ENCODE results near the gene KCNJ1.

The KCNJ1 gene

DNA sequence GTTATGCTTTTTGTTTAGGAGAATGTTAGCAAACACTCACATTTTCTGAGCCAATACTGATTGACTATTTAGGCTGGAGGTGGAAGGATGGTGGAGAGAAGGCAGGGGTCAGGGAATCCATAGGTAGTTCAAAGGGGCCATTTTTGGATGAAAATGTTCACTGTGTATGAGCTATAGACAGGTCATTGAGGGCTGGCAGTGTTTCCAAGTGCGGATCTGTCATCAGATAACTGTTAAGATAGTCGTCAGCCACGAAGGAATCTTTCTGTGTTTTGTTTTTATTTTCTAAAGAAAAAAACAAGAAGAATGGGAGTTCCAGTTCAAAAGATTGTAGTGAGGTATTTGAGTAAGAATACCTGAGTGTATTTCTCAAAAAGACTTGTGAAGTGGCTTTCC lies 27.2 kb upstream of the KCNJ1 start:
- TF ChIP-seq, protein P1, sequence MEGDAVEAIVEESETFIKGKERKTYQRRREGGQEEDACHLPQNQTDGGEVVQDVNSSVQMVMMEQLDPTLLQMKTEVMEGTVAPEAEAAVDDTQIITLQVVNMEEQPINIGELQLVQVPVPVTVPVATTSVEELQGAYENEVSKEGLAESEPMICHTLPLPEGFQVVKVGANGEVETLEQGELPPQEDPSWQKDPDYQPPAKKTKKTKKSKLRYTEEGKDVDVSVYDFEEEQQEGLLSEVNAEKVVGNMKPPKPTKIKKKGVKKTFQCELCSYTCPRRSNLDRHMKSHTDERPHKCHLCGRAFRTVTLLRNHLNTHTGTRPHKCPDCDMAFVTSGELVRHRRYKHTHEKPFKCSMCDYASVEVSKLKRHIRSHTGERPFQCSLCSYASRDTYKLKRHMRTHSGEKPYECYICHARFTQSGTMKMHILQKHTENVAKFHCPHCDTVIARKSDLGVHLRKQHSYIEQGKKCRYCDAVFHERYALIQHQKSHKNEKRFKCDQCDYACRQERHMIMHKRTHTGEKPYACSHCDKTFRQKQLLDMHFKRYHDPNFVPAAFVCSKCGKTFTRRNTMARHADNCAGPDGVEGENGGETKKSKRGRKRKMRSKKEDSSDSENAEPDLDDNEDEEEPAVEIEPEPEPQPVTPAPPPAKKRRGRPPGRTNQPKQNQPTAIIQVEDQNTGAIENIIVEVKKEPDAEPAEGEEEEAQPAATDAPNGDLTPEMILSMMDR (IDR thresholded peaks at IDR 0.05; ENCODE audit: low read depth, low read length), result no peak
- TF ChIP-seq POLR2A (IDR thresholded peaks at IDR 0.05; ENCODE audit: extremely low read depth, insufficient read length), result no peak
- no peak for TF ChIP-seq MYC (IDR thresholded peaks at IDR 0.05; ENCODE audit: low read depth, low read length)
- TF ChIP-seq, protein P2, sequence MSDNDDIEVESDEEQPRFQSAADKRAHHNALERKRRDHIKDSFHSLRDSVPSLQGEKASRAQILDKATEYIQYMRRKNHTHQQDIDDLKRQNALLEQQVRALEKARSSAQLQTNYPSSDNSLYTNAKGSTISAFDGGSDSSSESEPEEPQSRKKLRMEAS (IDR thresholded peaks at IDR 0.05; ENCODE audit: low read depth, low read length), result no peak
- no peak overlapping the region for H3K4me3 ChIP-seq (ENCODE audit: low read depth, low read length)
- no peak for DNase-seq (ENCODE audit: low read depth)

DNA sequence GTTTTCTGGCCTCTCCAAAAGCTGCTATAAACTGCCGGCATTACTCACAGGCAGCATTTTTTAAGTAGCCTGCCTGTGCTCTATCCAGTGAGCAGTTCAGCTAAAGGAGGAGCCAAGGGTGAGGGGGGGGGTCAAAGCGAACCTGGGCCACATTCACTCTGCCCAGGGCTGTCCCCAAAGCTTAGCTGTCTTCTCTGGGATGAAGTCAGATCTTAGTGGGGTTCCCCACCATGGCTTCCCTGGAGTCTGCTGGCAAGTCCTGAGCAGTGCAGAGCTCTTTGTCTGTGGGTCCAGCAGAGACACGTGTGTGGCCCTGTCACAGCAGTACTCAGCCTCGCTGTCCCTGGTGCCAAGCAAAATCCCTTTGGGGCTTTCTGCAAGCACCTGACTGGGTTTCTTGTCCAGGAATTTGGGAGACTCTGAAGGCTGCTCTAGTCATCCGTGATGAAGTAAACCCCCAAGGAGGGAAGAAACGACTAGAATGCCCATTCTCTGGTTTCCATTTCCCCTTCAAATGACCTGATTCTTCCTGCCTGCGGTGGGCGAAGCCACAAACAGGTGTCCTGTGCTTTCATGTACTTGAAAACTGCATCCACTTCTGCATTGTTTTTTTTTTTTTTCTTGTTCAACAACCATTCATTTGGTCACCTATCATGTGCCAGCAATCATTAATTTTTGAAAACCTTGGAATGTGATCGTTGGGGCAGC lies 26.6 kb upstream of the KCNJ1 start:
- no peak overlapping the region for H3K4me3 ChIP-seq (ENCODE audit: low read depth, low read length)
- DNase-seq (ENCODE audit: low read depth), result no peak
- TF ChIP-seq, protein P1 (IDR thresholded peaks at IDR 0.05; ENCODE audit: low read depth, low read length), result no peak
- no peak for TF ChIP-seq POLR2A (IDR thresholded peaks at IDR 0.05; ENCODE audit: extremely low read depth, insufficient read length)
- TF ChIP-seq, protein P2 (IDR thresholded peaks at IDR 0.05; ENCODE audit: low read depth, low read length), result no peak
- no peak for TF ChIP-seq MYC (IDR thresholded peaks at IDR 0.05; ENCODE audit: low read depth, low read length)

DNA sequence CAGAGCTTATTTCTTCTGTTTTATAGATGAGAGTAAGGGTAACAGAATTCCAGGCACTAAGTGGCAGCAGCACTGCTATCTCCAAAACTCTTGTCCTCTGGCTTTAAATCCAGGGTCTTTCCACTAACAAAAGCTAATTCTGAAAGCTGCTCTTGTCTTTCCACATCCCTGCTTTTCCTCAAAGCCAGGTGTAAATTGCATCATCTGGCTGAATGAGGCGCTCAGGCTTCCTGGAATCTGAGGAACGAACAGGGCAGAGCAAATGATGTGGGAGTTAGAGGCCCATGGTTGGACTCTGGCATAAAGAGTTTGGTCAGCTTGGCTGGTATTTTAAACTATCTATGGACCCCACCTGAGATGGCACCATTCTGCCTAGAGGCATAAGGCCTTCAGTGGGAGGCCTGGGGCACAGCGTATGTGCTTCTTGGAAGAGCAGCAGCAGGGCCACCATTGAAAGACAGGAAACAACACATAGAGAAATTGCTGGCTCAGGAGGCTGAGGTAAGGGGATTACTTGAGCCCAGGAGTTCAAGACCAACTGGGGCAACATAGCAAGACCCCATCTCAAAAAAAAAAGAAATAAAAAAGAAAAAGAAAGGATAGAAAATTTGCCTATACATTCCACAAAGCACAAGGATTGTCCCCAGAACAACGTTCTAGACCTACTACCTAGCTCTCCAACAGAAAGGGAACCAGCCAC lies 25.9 kb upstream of the KCNJ1 start:
- no peak for DNase-seq (ENCODE audit: low read depth)
- H3K4me3 ChIP-seq (ENCODE audit: low read depth, low read length), result no peak overlapping the region
- TF ChIP-seq, protein P1 (IDR thresholded peaks at IDR 0.05; ENCODE audit: low read depth, low read length), result no peak
- TF ChIP-seq MYC (IDR thresholded peaks at IDR 0.05; ENCODE audit: low read depth, low read length) (no peak), POLR2A (IDR thresholded peaks at IDR 0.05; ENCODE audit: extremely low read depth, insufficient read length) (no peak)
- TF ChIP-seq, protein P2 (IDR thresholded peaks at IDR 0.05; ENCODE audit: low read depth, low read length), result no peak

DNA sequence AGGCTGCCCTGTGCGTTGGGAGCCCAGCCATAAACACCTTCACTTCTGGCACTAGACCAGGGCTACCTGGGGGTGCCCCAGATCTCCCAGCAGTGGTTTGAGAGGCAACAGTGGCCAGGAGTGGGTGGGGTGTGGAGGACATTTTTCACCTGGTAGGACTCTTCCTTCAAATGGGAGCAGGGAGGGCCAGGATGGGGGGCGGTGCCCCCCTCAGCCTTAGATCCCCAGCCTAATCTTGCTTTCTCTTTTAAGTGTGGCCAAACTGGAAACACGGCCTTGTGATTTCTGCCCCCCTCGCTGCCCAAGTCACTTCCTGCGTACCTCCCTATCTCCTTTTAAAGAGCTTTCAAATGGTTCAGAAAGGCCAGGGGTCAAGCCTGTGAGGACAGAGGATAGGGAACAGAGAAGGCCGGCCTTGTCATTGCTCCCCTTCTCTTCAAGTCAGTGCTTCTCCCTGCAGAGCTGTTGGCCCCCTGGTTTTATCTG lies 24.9 kb upstream of the KCNJ1 start:
- H3K4me3 ChIP-seq (ENCODE audit: low read depth, low read length), result no peak overlapping the region
- no peak for DNase-seq (ENCODE audit: low read depth)
- TF ChIP-seq MYC (IDR thresholded peaks at IDR 0.05; ENCODE audit: low read depth, low read length) (no peak), POLR2A (IDR thresholded peaks at IDR 0.05; ENCODE audit: extremely low read depth, insufficient read length) (no peak)
- TF ChIP-seq, protein P1 (IDR thresholded peaks at IDR 0.05; ENCODE audit: low read depth, low read length), result no peak
- TF ChIP-seq, protein P2 (IDR thresholded peaks at IDR 0.05; ENCODE audit: low read depth, low read length), result no peak

DNA sequence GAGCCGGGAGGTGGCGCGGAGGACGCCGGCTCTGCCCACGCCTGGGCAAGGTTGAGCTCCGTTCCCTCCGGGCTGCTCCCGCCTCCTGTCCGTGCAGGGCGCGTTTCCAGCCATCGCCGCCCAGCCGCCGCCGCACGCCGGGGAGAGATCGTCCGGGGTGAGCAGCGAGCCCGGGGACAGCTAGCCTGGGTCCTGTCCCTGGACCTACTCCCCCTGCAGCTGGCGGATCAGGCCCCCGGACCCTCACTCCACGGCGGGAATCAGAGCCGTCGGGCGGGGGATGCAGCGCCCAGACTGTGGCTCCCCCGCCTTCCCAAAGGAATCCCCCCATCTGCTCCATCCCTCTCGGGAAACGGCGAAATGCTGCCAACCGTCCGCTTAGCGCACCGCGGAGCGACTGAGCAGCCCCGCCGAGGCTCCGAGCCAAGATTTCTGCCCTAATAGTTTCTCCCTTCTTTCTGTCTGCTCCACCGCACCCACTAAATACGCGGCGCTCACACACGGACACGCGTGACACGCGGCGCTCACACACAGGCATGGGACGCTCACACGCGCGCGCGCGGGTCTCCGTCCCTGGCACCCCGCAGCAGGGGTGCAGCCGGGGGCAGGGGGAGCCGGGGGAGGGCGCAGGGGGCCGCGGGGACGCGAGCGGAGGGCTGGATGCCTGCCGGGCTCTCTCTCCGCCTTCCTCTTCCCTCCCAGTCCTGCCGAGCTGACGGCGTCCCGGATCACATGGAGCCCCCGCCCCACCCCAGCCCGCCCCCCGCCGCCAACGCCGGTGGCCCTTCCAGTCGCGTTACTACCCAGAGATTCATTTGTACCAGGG lies 23.7 kb upstream of the KCNJ1 start, which contains the start of gene KCNJ5:
Gene KCNJ5, plus strand, starts transcription at position 814 of the 826 bp plus-strand sequence. CDS start 19,918 bp downstream, outside the sequence.
- no peak for DNase-seq (ENCODE audit: low read depth)
- no peak for TF ChIP-seq MYC (IDR thresholded peaks at IDR 0.05; ENCODE audit: low read depth, low read length)
- TF ChIP-seq, protein P2 (IDR thresholded peaks at IDR 0.05; ENCODE audit: low read depth, low read length), result no peak
- TF ChIP-seq POLR2A (IDR thresholded peaks at IDR 0.05; ENCODE audit: extremely low read depth, insufficient read length), result no peak
- no peak within 1 kb of the TSS for H3K4me3 ChIP-seq (ENCODE audit: low read depth, low read length)
